Right atrium auricular region (tissue), 2 donors: Measurements from ENCODE around the gene SDC3. TPM values are rescaled to one million over a fixed set of nuclear protein-coding genes. Genes with fewer than 3 reads are reported as not detected.

ENCODE experiments used
- DNase-seq: peaks from one replicate; pipeline ENCODE4 v3.0.0-alpha.2; 2019; ENCODE audit warnings: low spot score
- H3K27ac ChIP-seq, 2 donors: fragments of 200-600 bp; sonication (generic); 1 replicate in 1 of 2; 2 replicates in 1 of 2; pipeline ENCODE4 v1.5.1; 2016 to 2019
- H3K27me3 ChIP-seq, 2 donors: fragments of 200-600 bp; sonication (generic); one replicate each; pipeline versions ENCODE4 v1.5.1 to v1.6.0; 2017 to 2019
- H3K36me3 ChIP-seq: fragments of 200-600 bp; sonication (generic); one replicate; pipeline ENCODE4 v1.5.1; 2016
- H3K4me1 ChIP-seq, 2 donors: fragments of 200-600 bp; sonication (generic); one replicate each; pipeline versions ENCODE4 v1.5.1 to v1.6.0; 2017 to 2019
- H3K4me3 ChIP-seq, 2 donors: fragments of 200-600 bp; sonication (generic); 1 replicate in 1 of 2; 2 replicates in 1 of 2; pipeline ENCODE4 v1.5.1; 2017 to 2019; ENCODE audit warnings: mild to moderate bottlenecking in 1 of 2, moderate library complexity in 1 of 2
- H3K9me3 ChIP-seq, 2 donors: fragments of 200-600 bp; sonication (generic); one replicate each; pipeline ENCODE4 v1.5.1; 2019
- total RNA-seq, 2 donors: library from RNA; depleted of rRNA; stranded (reverse); fragments of >200 nt; gene quantifications; one replicate each; pipeline ENCODE4 v1.1.0, GENCODE V29; 2016
- TF ChIP-seq, protein P1 (sequence below), 2 donors: fragments of 200-600 bp; sonication (generic); IDR thresholded peaks; one replicate each; pipeline ENCODE4 v1.5.1; 2019; ENCODE audit warnings: antibody characterized with exemption in 2 of 2

SDC3 gene
- total RNA-seq, 2 donors from 2014 or later: 15.9 to 43.8 TPM

- TF ChIP-seq, protein P1, sequence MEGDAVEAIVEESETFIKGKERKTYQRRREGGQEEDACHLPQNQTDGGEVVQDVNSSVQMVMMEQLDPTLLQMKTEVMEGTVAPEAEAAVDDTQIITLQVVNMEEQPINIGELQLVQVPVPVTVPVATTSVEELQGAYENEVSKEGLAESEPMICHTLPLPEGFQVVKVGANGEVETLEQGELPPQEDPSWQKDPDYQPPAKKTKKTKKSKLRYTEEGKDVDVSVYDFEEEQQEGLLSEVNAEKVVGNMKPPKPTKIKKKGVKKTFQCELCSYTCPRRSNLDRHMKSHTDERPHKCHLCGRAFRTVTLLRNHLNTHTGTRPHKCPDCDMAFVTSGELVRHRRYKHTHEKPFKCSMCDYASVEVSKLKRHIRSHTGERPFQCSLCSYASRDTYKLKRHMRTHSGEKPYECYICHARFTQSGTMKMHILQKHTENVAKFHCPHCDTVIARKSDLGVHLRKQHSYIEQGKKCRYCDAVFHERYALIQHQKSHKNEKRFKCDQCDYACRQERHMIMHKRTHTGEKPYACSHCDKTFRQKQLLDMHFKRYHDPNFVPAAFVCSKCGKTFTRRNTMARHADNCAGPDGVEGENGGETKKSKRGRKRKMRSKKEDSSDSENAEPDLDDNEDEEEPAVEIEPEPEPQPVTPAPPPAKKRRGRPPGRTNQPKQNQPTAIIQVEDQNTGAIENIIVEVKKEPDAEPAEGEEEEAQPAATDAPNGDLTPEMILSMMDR (IDR thresholded peaks at IDR 0.05): no peak
- no peaks in the 10 kb centered on the region for H3K9me3 ChIP-seq
- no peaks in the 10 kb centered on the region for H3K27me3 ChIP-seq
- H3K27ac ChIP-seq: no peak overlapping the region
- H3K4me1 ChIP-seq: peaks cover 0 to 13% of the 10 kb centered on the region in 2 donors
- H3K36me3 ChIP-seq: no peaks in the 10 kb centered on the region
- no peak overlapping the region for H3K4me3 ChIP-seq
- DNase-seq: no peak
These were observed 69.6 kb downstream of the SDC3 start for GRCh38 chr1:30838996-30839395.

GRCh38 chr1:30837653-30838052 lies 70.9 kb downstream of the SDC3 start:
- no peaks in the 10 kb centered on the region for H3K27me3 ChIP-seq
- H3K36me3 ChIP-seq: no peaks in the 10 kb centered on the region
- H3K4me1 ChIP-seq: peaks cover 0 to 13% of the 10 kb centered on the region in 2 donors
- no peaks in the 10 kb centered on the region for H3K9me3 ChIP-seq
- no peak overlapping the region for H3K4me3 ChIP-seq
- DNase-seq: no peak
- TF ChIP-seq, protein P1 (IDR thresholded peaks at IDR 0.05): no peak
- no peak overlapping the region for H3K27ac ChIP-seq

GRCh38 chr1:30834253-30834652 lies 74.3 kb downstream of the SDC3 start:
- no peak overlapping the region for H3K27ac ChIP-seq
- DNase-seq: no peak
- no peaks in the 10 kb centered on the region for H3K27me3 ChIP-seq
- H3K9me3 ChIP-seq: no peaks in the 10 kb centered on the region
- no peaks in the 10 kb centered on the region for H3K36me3 ChIP-seq
- no peak overlapping the region for H3K4me3 ChIP-seq
- no peaks in the 10 kb centered on the region for H3K4me1 ChIP-seq
- TF ChIP-seq, protein P1 (IDR thresholded peaks at IDR 0.05): no peak

DNA sequence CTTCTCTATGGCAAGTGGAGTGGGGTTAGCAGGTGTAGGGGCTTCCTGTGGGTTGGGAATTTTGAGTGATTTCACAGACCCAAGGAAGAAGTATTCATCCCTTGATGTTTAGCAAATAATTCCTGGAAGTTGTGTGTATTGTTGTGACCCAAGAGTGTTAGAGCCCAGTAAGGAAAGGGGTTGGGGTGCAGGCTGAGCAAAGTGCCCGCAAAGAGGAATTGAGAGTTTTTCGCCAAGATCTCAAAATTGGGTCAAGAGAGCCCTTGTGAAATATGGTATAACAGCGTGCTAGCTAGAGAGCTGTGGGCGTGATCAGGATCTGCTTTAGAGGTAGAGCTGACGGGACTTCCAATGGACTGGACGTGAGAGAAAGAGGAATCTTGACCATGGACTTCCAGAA lies 78.0 kb downstream of the SDC3 start:
- H3K9me3 ChIP-seq: no peaks in the 10 kb centered on the region
- H3K4me3 ChIP-seq: no peak overlapping the region
- no peaks in the 10 kb centered on the region for H3K4me1 ChIP-seq
- H3K36me3 ChIP-seq: no peaks in the 10 kb centered on the region
- no peak overlapping the region for H3K27ac ChIP-seq
- H3K27me3 ChIP-seq: no peaks in the 10 kb centered on the region
- TF ChIP-seq, protein P1 (IDR thresholded peaks at IDR 0.05): no peak
- DNase-seq: no peak

GRCh38 chr1:30829889-30830288 lies 78.7 kb downstream of the SDC3 start:
- DNase-seq: no peak
- H3K27ac ChIP-seq: no peak overlapping the region

More at GRCh38 chr1:30829889-30830288, 78.7 kb downstream of the SDC3 start:
- no peaks in the 10 kb centered on the region for H3K27me3 ChIP-seq
- no peaks in the 10 kb centered on the region for H3K36me3 ChIP-seq
- TF ChIP-seq, protein P1 (IDR thresholded peaks at IDR 0.05): no peak
- no peaks in the 10 kb centered on the region for H3K9me3 ChIP-seq
- no peak overlapping the region for H3K4me3 ChIP-seq
- peaks cover 0 to 4% of the 10 kb centered on the region in 2 donors for H3K4me1 ChIP-seq
